Esophagus squamous epithelium (tissue), 5 donors: ENCODE results near the gene HNF1B. TPM values are rescaled to one million over a fixed set of nuclear protein-coding genes. Genes with fewer than 3 reads are reported as not detected.

Experiments
- DNase-seq: peaks from one replicate; lab custom pipeline; 2025; lab: John Stamatoyannopoulos, UW
- H3K27ac ChIP-seq, 4 donors: fragments of 200-600 bp; sonication (generic); one replicate each; pipeline ENCODE4 v1.5.1; 2016 to 2019; ENCODE audit warnings: mild to moderate bottlenecking in 1 of 4
- H3K27me3 ChIP-seq, 4 donors: fragments of 200-600 bp; sonication (generic); 1 replicate in 3 of 4; 2 replicates in 1 of 4; pipeline versions ENCODE4 v1.5.1 to v1.6.0; 2017 to 2021; ENCODE audit warnings: antibody characterized with exemption in 1 of 4
- H3K36me3 ChIP-seq, 3 donors: fragments of 200-600 bp; sonication (generic); one replicate each; pipeline ENCODE4 v1.5.1; 2016 to 2019
- H3K4me1 ChIP-seq, 3 donors: fragments of 200-600 bp; sonication (generic); one replicate each; pipeline ENCODE4 v1.5.1; 2017 to 2019
- H3K4me3 ChIP-seq, 4 donors: fragments of 200-600 bp; sonication (generic); 1 replicate in 3 of 4; 2 replicates in 1 of 4; pipeline ENCODE4 v1.5.1; 2016 to 2019; ENCODE audit warnings: mild to moderate bottlenecking in 2 of 4, moderate library complexity in 1 of 4
- H3K9me3 ChIP-seq, 3 donors: fragments of 200-600 bp; sonication (generic); one replicate each; pipeline ENCODE4 v1.5.1; 2016 to 2019
- CTCF ChIP-seq, 6 experiments: fragments of 450-650 bp in 4 of 6; fragments of 200-600 bp in 2 of 6; sonication (generic) in 2 of 6; IDR thresholded peaks; one replicate each; pipeline ENCODE4 v1.5.1; 2016 to 2019; ENCODE audit warnings: antibody characterized with exemption in 6 of 6, mild to moderate bottlenecking in 4 of 6, moderate library complexity in 4 of 6
- POLR2A ChIP-seq, 4 donors: fragments of 450-650 bp; IDR thresholded peaks; one replicate each; pipeline ENCODE4 v1.6.1; 2017; ENCODE audit warnings: antibody characterized with exemption in 4 of 4, mild to moderate bottlenecking in 4 of 4, moderate library complexity in 3 of 4
- WGBS, 2 donors: methylation state at CpG; one replicate each; pipeline ENCODE4 v1.1.5; 2018; 5-methylcytosine and 5-hydroxymethylcytosine counted together
- intact Hi-C: fragments of 100-400 bp; cut with DNase I; formaldehyde crosslinking; loops from one replicate; pipeline ENCODE4 v1.15.0; 2022
- total RNA-seq, 4 donors: library from RNA; depleted of rRNA; stranded (reverse); fragments of >200 nt; gene quantifications; one replicate each; pipeline ENCODE4 v1.1.0, GENCODE V29; 2016
- donor health status: DM: yes; HTN: yes; CAD: no.

The HNF1B gene
- total RNA-seq, 4 donors from 2014 or later: not detected

GRCh38 chr17:37697381-37697780 lies 47.5 kb downstream of the HNF1B start:
- Histone ChIP-seq H3K36me3 (no peaks in the 10 kb centered on the region), H3K27me3 (peaks cover 0 to 54% (median 0%) of the 10 kb centered on the region in 4 donors), H3K4me3 (no peak overlapping the region), H3K4me1 (no peaks in the 10 kb centered on the region), H3K9me3 (no peaks in the 10 kb centered on the region), H3K27ac (no peak overlapping the region)
- TF ChIP-seq CTCF (IDR thresholded peaks at IDR 0.05) (no peak), POLR2A (IDR thresholded peaks at IDR 0.05) (no peak)
- whole genome bisulfite sequencing, 2 donors: 47 to 49% methylated on average over 8 of the region's 8 CpGs
- DNase-seq: no peak
- intact Hi-C loops: no loop called here

- WGBS, 2 donors: 88 to 89% methylated on average over 7 of the region's 7 CpGs
- H3K9me3 ChIP-seq: no peaks in the 10 kb centered on the region
- H3K27ac ChIP-seq: no peak overlapping the region
- no peak for DNase-seq
- no peaks in the 10 kb centered on the region for H3K36me3 ChIP-seq
- intact Hi-C loops: no loop called here
- no peaks in the 10 kb centered on the region for H3K4me1 ChIP-seq
- H3K27me3 ChIP-seq: peaks cover 0 to 47% (median 0%) of the 10 kb centered on the region in 4 donors
- TF ChIP-seq CTCF (IDR thresholded peaks at IDR 0.05) (no peak), POLR2A (IDR thresholded peaks at IDR 0.05) (no peak)
- no peak overlapping the region for H3K4me3 ChIP-seq
Observed at GRCh38 chr17:37696366-37696765, 48.5 kb downstream of the HNF1B start.

- Histone ChIP-seq H3K27me3 (peaks cover 0 to 42% (median 0%) of the 10 kb centered on the region in 4 donors), H3K9me3 (no peaks in the 10 kb centered on the region), H3K4me3 (no peak overlapping the region), H3K4me1 (no peaks in the 10 kb centered on the region), H3K27ac (no peak overlapping the region), H3K36me3 (no peaks in the 10 kb centered on the region)
- TF ChIP-seq CTCF (IDR thresholded peaks at IDR 0.05): no peak
- no peak for TF ChIP-seq POLR2A (IDR thresholded peaks at IDR 0.05)
- intact Hi-C loops: no loop called here
- no peak for DNase-seq
- WGBS, 2 donors: 100% methylated on average over 1 of the region's 1 CpG
Observed at GRCh38 chr17:37695726-37696125, 49.1 kb downstream of the HNF1B start.

- no peaks in the 10 kb centered on the region for H3K9me3 ChIP-seq
- WGBS, 2 donors: 89 to 98% methylated on average over 3 of the region's 3 CpGs
Observed at GRCh38 chr17:37694734-37695133, 50.1 kb downstream of the HNF1B start.

GRCh38 chr17:37693328-37693727 lies 51.5 kb downstream of the HNF1B start:
- no peaks in the 10 kb centered on the region for H3K36me3 ChIP-seq
- DNase-seq: no peak
- no peak overlapping the region for H3K4me3 ChIP-seq
- intact Hi-C loops: no loop called here
- WGBS, 2 donors: 66 to 93% methylated on average over 4 to 5 of the region's 5 CpGs
- peaks cover 0 to 36% (median 0%) of the 10 kb centered on the region in 4 donors for H3K27me3 ChIP-seq
- H3K4me1 ChIP-seq: no peaks in the 10 kb centered on the region
- H3K9me3 ChIP-seq: no peaks in the 10 kb centered on the region
- TF ChIP-seq POLR2A (IDR thresholded peaks at IDR 0.05): no peak
- no peak overlapping the region for H3K27ac ChIP-seq

More at GRCh38 chr17:37694734-37695133, 50.1 kb downstream of the HNF1B start:
- no peaks in the 10 kb centered on the region for H3K4me1 ChIP-seq
- no peak for TF ChIP-seq POLR2A (IDR thresholded peaks at IDR 0.05)
- no peak for TF ChIP-seq CTCF (IDR thresholded peaks at IDR 0.05)
- H3K4me3 ChIP-seq: no peak overlapping the region
- intact Hi-C loops: no loop called here
- no peaks in the 10 kb centered on the region for H3K36me3 ChIP-seq
- DNase-seq: no peak
- no peak overlapping the region for H3K27ac ChIP-seq
- H3K27me3 ChIP-seq: peaks cover 0 to 40% (median 0%) of the 10 kb centered on the region in 4 donors

GRCh38 chr17:37691807-37692206 lies 53.1 kb downstream of the HNF1B start:
- Histone ChIP-seq H3K27ac (no peak overlapping the region), H3K36me3 (no peaks in the 10 kb centered on the region), H3K27me3 (peaks cover 0 to 24% (median 0%) of the 10 kb centered on the region in 4 donors), H3K4me1 (no peaks in the 10 kb centered on the region), H3K9me3 (no peaks in the 10 kb centered on the region), H3K4me3 (no peak overlapping the region)
- TF ChIP-seq CTCF (IDR thresholded peaks at IDR 0.05) (no peak), POLR2A (IDR thresholded peaks at IDR 0.05) (no peak)
- DNase-seq: no peak
- WGBS, 2 donors: 45 to 60% methylated on average over 2 to 4 of the region's 6 CpGs
- intact Hi-C loops: no loop called here
